UCSD-AML1 (cell line): ENCODE data around the gene SMOC2.

Experiments used
- DNase-seq: peaks from one replicate; lab custom pipeline; 2025; ENCODE audit not compliant: unreplicated experiment; lab: John Stamatoyannopoulos, UW

Gene SMOC2

DNA sequence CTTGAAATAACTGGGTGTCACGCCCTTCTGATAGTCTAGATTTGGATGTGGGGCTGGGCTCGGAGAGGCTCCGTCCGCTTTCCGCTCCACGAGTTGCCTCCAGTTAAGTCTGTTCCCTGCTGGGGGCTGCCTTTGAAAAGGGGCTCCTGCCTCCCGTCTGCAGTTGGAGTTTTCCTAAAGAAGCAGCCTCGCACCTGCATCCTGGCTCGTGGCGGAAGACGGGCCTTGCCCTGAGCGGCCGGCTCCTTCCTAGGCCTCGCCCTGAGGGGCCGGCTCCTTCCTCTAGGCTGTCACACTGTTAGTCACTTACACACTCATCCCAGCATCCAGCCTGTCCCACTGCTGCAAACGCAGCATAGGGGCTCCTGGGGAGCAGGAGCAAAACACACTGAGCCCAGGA is 74.4 kb downstream of the SMOC2 start:
- DNase-seq, result no peak

DNA sequence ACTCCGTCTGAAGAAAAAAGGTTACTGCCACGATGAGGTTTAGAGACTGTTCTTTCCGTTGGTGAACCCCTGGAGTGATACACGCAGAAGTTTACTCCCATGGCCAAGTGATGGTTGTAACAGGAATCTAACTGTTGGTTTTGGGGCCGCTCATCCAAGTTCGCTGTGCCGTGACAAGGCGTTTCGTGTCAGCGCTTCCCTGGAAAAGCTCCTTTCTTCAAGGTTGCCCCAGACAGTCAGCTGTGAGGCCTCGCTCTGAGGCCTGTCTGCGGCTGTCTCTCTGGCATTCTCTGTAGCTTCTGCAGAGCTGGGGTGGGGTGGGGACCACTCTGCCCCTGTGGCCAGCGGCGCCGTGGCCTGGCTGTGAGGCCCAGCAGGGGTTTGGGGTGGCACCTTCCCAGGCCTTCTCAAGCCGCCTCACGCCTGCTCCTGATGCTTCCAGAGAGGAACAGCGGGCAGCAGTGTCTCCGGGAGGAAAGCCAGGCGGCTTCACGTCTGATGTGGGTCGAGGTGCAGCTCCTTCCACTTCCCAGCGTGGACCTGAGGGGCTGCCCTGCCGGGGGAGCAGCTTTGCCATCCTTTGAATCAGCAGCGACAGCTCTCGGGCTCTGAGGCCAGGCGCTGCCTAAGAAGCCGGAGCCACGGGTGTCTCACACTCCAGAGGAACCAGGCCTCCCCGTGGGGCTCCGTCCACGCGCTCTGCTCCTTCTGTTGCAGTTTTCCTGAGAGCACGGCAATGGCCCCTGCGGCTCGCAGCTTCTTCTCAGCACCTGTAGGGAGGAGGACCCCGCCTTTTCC is 76.2 kb downstream of the SMOC2 start:
- no peak for DNase-seq

DNA sequence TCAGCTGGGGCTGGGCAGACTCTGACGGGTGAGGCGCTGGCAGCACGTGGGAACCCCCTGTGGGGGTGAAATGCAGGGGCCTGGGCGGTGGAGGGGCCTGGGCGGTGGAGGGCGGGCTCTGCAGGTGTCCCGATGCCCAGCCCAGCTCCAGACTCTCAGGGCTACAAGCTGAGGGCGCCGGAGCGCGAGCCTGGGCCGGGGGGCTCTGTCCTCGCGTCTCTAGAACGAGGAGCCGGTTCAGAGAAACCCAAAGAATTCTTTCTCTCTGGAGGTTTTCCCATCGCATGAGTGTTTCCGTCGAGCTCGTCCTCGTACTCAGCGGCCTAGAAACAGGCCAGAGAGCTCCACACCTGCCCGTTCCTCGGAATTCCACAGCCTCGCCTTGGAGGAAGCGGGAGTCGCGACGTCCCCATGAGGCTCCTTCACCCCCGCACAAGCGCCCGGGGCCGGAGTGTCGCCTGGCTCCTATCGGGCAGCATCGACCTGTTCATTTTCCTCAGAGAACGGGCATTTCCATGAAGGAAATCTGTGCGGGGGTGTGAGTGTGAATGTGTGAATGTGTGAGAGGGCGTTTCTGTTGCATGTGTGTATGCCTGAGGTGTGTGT is 76.9 kb downstream of the SMOC2 start:
- DNase-seq, result no peak

DNA sequence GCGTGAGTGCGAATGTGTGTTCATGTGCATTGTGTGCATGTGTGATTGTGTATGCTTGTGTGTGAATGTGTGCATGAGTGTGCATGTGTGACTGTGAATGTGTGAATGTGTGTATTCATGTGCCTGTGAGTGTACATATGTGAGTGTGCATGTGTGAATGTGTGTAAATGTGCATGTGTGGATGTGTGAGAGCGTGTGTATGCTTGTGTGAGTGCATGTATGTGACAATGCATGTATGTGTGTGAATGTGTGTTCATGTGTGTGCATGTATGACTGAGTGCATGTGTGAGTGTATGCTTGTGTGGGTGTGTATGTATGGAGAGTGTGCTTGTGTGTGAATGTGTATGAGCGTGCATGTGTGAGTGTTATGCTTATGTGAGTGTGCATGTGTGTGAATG is 77.4 kb downstream of the SMOC2 start:
- DNase-seq, result no peak

DNA sequence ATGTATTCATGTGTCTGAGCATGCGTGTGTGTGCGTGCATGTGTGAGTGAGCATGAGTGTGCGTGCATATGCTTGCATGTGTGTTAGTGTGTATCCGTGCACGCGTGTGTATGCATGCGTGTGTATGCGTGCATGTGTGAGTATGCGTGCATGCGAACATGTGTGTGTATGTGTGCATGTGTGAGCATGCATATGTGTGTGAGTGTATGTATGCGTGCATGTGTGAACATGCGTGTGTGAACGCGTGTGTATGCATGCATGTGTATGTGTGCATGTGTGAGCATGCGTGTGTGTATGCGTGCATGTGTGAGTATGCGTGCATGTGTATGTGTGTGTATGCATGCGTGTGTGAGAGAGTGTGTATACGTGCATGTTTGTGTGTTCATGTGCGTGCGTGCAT is 77.9 kb downstream of the SMOC2 start:
- no peak for DNase-seq

DNA sequence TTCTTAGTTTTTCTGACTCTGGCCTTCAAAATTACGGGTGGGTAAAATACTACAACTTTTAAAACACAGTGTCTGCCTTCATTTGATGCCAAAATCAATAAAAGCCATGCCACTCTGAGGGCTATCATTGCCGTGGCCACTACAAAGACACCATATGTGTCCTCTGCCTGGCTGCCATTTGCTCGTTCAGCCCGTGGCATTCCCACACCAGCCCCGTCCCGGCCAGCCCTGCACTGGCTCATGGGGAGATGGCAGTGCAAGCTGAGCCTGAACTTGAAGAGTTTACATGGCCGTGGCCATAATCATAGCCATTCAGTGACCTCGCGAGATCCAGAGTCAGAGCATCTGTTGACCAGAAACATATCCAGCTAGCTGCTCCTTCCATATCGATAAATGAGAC is 79.2 kb downstream of the SMOC2 start:
- no peak for DNase-seq

DNA sequence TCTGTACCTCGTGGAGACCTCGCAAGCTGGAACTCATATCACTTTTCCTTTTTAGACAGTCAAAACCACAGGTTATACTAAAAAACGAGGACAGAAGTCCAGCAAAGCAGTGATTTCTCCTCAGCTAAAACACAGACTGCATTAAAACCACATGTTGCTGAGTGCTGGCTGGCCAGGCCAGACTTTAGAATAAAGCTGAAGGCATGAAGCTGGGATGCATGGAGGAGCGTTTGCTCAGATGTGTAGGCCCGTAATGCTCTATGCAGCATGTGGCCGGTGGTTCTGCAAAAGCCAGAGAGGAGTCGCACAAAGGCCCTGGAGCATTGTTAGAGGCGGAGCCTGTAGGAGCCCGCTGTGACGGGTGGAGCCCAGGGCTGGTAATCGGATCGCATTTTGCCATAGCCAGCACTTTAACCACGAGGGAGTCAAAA is 83.6 kb downstream of the SMOC2 start:
- no peak for DNase-seq

DNA sequence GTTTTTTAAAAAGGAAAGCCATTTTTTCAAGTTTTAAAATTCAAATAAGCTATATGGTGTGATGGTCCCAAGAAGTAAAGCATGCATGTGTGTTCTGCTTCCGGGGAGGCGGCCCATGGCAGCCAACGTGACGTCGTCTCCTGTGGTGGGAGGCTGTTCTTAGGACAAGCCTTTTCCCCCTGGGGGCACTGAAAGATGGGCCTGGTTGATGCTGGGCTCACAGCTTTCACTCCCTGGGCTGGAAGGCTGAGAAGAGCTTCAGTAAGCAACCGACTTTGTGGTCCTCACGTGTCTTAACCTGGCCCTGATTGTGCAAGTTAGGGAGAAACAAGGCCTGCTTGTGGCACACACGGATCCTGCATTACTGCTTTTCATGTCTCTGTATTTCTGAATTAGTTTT is 84.1 kb downstream of the SMOC2 start:
- DNase-seq, result no peak

DNA sequence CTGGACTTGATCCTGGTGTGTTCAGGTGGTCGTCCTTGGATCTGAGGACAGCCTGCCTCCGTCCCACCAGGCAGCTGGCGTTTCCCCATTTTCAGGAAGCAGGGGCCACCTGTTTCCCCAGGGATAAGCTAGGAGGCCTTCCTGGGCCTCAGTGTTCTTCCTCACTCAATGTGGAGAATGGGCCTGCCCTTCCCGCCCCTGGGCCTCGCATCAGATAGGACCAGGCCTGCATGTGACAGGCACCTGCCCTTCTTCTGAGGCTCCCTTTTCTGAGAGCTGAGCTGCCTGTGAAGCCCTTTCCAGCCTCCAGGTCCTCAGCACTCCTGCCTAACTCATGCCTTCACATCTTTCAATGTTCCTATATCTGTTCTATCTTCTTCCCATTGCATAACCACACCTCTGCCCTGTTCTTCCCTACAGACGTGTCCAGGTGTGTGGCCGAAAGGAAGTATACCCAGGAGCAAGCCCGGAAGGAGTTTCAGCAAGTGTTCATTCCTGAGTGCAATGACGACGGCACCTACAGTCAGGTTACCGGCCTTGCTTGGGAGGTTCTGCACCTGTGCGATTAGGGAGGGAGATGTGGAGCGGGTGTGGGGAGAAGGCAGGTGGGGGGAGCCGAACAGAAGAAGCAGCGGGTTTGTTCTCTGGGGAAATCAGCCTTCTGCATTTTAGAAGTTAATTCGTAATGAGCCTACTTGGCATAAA is 85.1 kb downstream of the SMOC2 start:
- no peak for DNase-seq

DNA sequence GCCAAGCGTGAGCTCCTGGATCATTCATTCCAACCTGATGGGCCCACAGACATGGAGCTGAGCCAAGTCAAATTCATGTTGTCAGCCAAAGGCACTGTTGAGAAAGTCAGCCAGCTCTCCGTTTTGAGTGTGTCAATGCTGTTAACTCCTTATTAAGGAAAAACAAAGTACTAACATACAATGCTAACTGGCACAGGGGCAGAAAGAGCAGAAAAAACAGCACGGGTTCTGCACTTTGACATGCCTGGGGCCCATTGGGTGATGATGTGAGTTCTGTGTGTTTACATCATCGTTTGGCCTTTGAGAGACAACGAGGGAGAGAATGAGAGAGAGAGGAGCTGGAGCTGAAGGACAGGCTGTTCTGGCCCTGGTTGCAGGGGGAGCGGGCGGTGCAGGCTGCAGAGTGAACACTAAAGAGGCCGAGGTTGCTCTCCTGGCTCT is 85.9 kb downstream of the SMOC2 start:
- no peak for DNase-seq

DNA sequence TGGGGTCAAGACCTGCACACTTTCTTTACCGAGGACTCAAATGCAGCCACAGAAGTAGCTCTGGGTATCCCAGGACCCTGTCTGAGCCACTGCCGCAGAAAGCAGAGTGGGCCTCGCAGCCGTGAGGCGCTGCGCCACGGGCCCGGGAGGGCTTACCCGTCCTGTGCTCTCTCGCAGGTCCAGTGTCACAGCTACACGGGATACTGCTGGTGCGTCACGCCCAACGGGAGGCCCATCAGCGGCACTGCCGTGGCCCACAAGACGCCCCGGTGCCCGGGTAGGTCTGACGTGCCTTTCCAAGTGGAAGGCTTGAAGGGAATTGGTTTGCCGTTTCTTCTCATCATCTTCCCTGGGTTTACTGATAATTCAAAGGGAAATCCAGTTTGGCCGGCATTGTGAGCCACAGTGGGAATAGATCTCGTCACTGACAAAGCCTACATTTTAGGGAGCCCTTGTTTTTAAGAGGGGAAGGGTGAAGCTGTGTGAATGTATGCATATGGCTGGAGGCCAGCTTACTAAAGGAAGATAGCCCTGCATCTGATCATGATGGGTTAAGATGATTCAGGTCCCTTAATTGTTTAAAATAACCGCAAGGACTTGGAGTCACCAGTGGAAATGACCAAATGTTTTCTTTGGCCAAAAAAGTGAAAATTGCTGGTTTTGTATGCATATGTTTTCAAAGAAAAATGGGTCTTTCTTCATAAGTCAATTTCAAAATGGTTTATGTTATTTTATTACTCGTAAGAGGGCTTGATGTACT is 86.6 kb downstream of the SMOC2 start:
- no peak for DNase-seq

DNA sequence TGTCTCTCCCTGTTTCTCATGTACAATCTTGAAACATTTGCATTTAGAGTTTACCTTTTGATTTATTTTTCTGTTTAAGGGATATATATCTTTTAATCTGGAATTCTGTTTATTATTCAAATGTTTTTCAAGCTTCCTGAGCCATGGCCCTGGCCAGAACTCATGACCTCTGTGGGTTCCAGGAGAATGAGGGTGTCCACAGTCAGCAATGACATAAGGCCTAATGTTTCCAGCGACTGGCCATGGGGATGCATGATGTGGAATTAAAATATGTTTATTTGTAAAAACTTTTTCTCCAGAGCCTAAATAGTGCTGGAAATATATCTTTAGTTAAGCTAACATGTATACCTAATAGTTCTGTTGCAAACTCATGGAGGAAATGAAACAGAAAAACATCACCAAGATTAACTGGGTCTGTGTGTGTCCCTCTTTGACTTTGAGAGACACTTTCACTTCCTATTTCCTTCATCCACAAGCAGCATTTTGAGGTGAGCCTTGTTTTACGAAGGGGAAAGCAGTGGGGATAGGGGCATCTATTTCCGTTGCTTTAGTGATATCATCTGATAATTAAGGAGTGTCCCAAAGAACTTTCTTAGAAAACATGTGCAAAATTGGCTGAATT is 87.6 kb downstream of the SMOC2 start:
- no peak for DNase-seq

DNA sequence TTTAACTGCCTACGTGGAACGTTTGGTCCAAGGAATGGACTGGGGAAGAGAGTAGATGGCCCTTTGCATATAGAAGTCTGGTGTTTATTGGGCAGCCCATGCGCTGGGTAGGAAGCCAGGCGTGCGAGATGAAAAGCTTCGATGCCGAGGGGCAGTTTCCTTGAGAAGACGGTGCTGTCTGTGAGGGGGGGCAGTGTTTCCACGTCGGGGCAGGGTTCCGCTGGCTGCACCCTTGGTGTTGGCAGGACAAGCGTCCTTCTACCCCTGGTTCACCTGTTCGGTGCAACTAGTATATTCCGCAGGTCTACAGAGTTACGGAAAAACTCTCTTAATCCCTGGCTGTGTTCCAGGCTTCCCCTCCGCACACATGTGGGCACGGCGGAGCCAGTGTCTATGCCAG is 88.2 kb downstream of the SMOC2 start:
- no peak for DNase-seq

DNA sequence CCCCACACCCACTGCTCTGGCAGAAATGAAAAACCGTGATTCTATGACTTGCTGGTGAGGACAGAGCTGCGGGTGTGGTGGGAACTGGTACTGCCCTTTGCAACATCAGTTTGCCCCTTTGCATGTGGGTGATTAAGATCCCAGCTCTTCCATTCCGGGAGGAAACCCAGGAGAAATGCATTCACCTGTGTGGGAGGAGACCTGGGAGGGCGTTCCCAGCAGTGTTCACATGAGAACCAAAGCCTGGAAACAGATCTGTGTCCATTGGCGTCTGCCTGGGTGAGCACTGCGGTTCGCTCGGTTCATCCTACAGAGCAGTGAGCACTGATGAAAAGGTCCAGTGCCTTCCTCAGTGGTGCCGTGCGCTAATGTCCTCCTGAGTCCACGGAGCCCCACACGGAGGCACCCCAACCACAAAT is 89.7 kb downstream of the SMOC2 start:
- no peak for DNase-seq

DNA sequence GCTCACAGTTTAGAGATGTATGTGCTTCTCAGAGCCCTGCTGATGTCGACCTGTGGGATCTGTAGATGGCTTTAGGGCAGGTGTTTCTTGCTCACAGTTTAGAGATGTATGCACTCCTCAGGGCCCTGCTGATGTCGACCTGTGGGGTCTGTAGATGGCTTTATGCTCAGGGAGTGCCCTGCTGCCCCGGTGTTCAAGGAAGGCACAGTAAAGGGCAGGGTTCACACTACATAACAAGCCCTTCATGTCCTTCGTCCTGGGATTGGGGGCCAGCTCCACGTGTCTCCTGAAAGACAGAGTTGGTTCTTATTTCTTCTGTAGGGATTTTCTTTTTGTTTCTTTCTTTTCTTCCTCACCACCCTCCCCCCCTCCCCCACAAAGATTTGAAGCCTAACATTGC is 91.1 kb downstream of the SMOC2 start:
- DNase-seq, result no peak

DNA sequence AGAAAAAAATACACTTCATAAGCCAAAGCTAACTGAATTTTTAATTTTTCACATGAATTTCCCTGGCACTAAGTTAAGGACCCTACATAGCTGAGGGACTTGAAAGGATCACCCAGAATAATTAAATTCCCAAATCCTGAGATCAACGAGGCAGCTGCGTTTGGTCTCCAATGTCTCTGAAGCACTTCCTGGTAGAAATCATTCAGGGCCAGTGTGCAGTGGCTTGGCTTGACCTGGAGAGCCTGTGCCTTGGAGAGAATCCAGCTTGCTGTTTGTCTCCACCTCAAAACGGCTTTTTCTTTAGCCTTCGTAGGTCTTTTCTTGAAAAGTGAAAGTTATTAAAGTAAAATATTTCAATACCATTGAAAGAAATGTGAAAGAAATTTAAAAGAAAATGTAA is 92.4 kb downstream of the SMOC2 start:
- DNase-seq, result no peak

DNA sequence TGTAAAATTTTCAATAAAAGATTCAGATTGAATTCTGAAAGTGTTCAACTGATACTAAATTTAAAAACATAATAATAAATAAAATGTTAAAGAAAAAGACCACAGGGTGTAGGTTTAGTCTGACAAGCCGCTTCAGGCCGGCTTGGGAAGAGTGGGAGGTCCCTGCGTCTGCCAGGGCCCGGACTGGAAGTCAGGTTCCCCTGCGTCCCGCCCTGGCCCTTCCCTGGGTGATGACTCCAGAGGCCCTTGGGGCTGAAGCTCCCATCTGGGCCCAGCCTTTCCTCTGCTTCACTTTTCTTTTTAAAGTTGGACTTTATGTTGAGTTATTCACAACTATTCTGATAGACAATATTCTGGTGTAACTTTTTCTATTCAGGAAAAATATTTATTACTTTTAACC is 93.3 kb downstream of the SMOC2 start:
- no peak for DNase-seq

DNA sequence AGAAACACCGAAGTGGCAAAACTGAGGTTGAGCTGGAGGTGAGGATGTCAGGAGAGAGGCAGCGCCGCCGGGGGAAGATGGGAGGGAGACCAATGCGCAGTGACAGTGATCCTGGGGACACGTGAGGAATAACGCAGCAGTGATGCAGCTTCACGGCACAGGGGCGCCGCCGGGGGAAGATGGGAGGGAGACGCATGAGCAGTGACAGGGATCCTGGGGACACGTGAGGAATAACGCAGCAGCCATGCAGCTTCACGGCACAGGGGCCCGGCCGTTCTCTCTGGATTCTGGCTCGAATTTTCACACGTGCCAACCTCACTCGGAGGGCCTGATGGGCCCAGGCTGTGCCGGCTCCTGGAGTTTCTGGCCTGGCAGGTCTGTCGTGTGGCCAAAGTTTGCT is 94.7 kb downstream of the SMOC2 start:
- no peak for DNase-seq

DNA sequence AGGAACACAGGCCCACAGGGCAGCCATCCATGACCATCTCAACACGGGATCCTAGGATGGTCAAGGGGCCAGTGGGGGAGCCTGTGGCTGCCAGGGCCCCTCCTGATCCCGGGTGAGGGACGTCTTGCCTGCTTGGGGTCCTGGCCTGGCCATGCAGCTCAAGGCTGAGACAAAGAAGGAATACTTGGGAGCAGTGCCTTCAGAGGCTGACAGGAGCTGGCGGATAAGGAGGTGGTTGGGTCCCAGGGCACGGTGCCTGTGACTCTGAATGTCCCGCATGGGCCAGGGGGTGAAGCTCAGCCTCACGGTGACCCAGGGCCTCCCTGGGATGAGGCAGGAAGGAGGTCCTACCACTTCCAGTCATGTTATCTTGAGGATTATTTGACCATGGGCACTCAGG is 95.2 kb downstream of the SMOC2 start:
- no peak for DNase-seq

DNA sequence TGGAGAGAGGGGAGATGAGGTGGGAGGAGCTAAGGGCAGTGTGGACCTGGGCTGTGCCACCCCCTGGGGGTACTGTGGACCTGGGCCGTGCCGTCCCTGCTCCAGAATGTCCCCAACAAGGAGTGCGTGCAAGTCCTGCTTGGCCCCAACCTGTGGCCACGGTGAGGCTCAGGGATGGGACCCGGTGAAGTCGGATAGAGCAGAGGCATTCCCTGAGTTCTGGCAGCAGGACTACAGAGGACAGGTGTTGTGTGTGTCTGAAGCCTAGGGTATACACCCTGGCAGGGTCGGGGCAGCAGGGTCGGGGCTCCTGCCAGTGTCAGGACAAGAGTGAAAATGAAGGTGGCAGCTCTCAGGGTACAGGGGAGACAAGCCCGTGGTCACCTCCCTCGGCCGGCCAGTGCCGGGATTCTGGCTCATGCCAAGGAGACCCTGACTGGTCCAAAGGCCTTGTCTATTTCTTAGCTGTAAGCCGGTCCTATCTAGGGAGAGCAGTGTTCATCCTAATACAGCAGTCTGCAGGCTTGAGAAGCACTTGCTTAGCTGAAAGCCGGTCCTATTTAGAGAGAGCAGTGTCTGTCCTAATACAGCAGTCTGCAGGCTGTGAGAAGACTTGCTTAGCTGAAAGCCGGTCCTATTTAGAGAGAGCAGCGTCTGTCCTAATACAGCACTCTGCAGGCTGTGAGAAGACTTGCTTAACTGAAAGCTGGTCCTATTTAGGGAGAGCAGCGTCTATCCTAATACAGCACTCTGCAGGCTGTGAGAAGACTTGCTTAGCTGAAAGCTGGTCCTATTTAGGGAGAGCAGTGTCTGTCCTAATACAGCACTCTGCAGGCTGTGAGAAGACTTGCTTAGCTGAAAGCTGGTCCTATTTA is 95.9 kb downstream of the SMOC2 start:
- DNase-seq, result no peak
